ENCODE data around the gene CORO1C.
"Not testable (repeated sequence)": the region's sequence is repeated elsewhere in the genome, so short reads cannot be mapped to it uniquely, and the experiment has no call there.

The CORO1C gene

GRCh38 chr12:108637222-108637971 is 93.9 kb downstream of the CORO1C start:
- H3K4me3 ChIP-seq (replicated peaks in 1 of 2; ENCODE audit: low read depth in 2 of 2, low read length in 2 of 2): no peak overlapping the region
- TF ChIP-seq CTCF (IDR thresholded peaks at IDR 0.05; ENCODE audit: low read depth, low read length): no peak
- DNase-seq (ENCODE audit: low read depth in 2 of 2): no peak

GRCh38 chr12:108635997-108636808 is 95.1 kb downstream of the CORO1C start:
- H3K4me3 ChIP-seq (replicated peaks in 1 of 2; ENCODE audit: low read depth in 2 of 2, low read length in 2 of 2): no peak overlapping the region
- DNase-seq (ENCODE audit: low read depth in 2 of 2): no peak
- no peak for TF ChIP-seq CTCF (IDR thresholded peaks at IDR 0.05; ENCODE audit: low read depth, low read length)

- H3K4me3 ChIP-seq (replicated peaks in 1 of 2; ENCODE audit: low read depth in 2 of 2, low read length in 2 of 2): no peak overlapping the region
- no peak for TF ChIP-seq CTCF (IDR thresholded peaks at IDR 0.05; ENCODE audit: low read depth, low read length)
- DNase-seq (ENCODE audit: low read depth in 2 of 2): no peak
Measured at GRCh38 chr12:108635201-108635996, 95.9 kb downstream of the CORO1C start.

DNA sequence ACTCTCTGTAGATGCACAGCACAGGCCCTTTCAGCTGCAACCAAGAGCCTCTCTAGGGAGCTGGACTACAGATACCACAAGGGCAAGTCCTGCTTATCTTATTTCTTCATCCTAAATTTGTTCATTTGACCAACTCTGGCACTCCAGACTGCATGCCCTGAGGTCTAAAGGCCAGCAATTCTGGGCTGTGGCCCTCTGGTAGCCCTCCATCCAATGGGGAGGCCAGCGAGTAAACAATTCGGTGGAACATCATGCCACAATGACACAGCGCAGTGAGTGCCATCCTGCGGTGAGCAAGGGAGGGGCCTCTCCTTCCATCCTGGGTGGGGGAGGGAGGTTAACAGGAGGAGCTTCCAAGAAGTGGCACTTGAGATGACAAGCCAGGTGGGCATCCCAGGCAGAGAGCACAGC is 97.0 kb downstream of the CORO1C start:
- TF ChIP-seq CTCF (IDR thresholded peaks at IDR 0.05; ENCODE audit: low read depth, low read length): no peak
- DNase-seq (ENCODE audit: low read depth in 2 of 2): no peak
- H3K4me3 ChIP-seq (replicated peaks in 1 of 2; ENCODE audit: low read depth in 2 of 2, low read length in 2 of 2): no peak overlapping the region

DNA sequence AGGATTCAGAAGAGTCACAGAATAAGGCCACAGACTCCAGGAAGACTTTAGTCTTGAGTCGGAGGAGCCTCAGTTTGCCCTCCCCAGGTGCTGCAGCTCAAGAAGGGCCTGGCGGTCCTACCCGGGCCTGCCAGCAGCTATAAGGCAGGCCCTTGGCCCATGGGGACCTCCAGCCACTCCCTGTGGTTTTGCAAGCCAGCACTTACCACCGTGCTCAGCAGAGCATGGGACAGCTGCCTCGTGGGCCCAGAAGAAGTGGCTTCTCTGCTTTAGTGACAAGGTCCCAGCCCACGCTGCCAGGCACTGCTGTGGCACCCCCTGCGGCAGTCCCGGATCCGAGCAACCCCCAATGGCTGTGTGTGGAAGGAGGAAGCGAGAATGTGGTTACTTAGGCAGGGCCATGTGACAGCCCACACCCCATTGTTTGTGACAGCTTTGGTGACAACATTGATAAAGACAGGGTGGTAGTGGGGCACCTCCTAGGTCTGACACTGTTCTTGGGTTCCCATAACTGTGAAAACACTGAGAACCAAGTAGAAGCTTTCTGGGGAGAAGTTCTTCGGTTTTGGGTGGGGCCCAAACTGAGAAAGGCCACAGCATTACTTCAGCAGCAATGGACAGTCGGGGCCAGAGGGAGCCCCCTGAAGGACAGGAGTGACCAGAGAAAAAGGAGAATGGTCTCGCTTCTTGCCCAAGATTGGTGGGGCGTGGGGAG is 97.6 kb downstream of the CORO1C start, which contains the start of gene SELPLG:
Gene SELPLG, minus strand, starts transcription at position 361 of the 715 bp plus-strand sequence. CDS start 9,587 bp downstream, outside the sequence.
- no peak for DNase-seq (ENCODE audit: low read depth in 2 of 2)
- no peak within 1 kb of the TSS for H3K4me3 ChIP-seq (replicated peaks in 1 of 2; ENCODE audit: low read depth in 2 of 2, low read length in 2 of 2)
- no peak for TF ChIP-seq CTCF (IDR thresholded peaks at IDR 0.05; ENCODE audit: low read depth, low read length)

DNA sequence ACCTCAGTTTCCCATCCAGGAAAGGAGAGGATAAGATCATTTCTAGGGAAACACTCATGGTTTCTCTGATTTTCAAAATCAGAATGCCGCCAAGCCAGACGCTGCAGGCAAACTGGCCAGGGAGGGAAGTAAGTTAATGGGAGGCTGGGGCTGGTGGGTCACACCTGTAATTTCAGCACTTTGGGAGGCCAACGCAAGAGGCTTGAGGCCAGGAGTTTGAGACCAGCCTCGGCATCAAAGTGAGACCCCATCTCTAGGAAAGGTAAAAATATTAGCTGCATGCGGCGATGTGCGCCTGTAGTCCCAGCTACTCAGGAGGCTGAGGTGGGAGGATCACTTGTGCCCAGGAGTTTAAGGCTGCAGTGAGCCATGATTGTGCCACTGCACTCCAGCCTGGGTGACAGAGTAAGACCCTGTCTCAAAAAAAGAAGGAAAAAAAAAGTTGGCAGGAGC is 98.2 kb downstream of the CORO1C start:
- TF ChIP-seq CTCF (IDR thresholded peaks at IDR 0.05; ENCODE audit: low read depth, low read length): no peak
- no peak for DNase-seq (ENCODE audit: low read depth in 2 of 2)
- no peak overlapping the region for H3K4me3 ChIP-seq (replicated peaks in 1 of 2; ENCODE audit: low read depth in 2 of 2, low read length in 2 of 2)

GRCh38 chr12:108631261-108631660 is 100.1 kb downstream of the CORO1C start:
- H3K4me3 ChIP-seq (replicated peaks in 1 of 2; ENCODE audit: low read depth in 2 of 2, low read length in 2 of 2); DNase-seq (ENCODE audit: low read depth in 2 of 2): not testable (repeated sequence)
